ELR (cell line): ENCODE measurements around the gene SLC25A14.
A peak's percentile ranks its signal among the peaks of the same experiment; 100 is the strongest.

Source experiments
- DNase-seq: peaks from one replicate; pipeline ENCODE4 v3.0.0-alpha.2; 2015; ENCODE audit warnings: low read depth

The SLC25A14 gene

GRCh38 chrX:130378024-130378669 lies 38.4 kb downstream of the SLC25A14 start:
- no peak for DNase-seq

- peak; percentile 8 for DNase-seq
Measured at GRCh38 chrX:130385520-130385919, 45.8 kb downstream of the SLC25A14 start, which contains the start of gene GPR119. GPR119 (minus strand) TSS chrX:130385674; CDS start chrX:130385447, 227 bp downstream.

- no peak for DNase-seq
Measured at GRCh38 chrX:130386408-130386808, 46.7 kb downstream of the SLC25A14 start.

- DNase-seq, result peak; percentile 57
Measured at GRCh38 chrX:130393451-130394074, 53.8 kb downstream of the SLC25A14 start.

- DNase-seq, result no peak
Measured at GRCh38 chrX:130395341-130395740, 55.6 kb downstream of the SLC25A14 start.

GRCh38 chrX:130401415-130402207 lies 61.9 kb downstream of the SLC25A14 start, which contains the start of gene RBMX2:
RBMX2 (plus strand) TSS chrX:130401987; CDS start chrX:130402033, 46 bp downstream.
- peak; percentile 76 for DNase-seq

GRCh38 chrX:130402208-130402684 lies 62.5 kb downstream of the SLC25A14 start:
- peak; percentile 6 for DNase-seq

- DNase-seq, result no peak
Measured at GRCh38 chrX:130413415-130413814, 73.7 kb downstream of the SLC25A14 start.

- no peak for DNase-seq
Measured at GRCh38 chrX:130414800-130415199, 75.1 kb downstream of the SLC25A14 start.

- DNase-seq, result no peak
Measured at GRCh38 chrX:130415201-130415600, 75.5 kb downstream of the SLC25A14 start.

- no peak for DNase-seq
Measured at GRCh38 chrX:130416785-130417184, 77.1 kb downstream of the SLC25A14 start.

GRCh38 chrX:130418066-130418465 lies 78.3 kb downstream of the SLC25A14 start:
- no peak for DNase-seq

GRCh38 chrX:130418740-130419139 lies 79.0 kb downstream of the SLC25A14 start:
- no peak for DNase-seq

GRCh38 chrX:130419263-130419662 lies 79.5 kb downstream of the SLC25A14 start:
- no peak for DNase-seq
